ENCODE data around the gene ANP32B. TPM values are rescaled to one million over a fixed set of nuclear protein-coding genes. Genes with fewer than 3 reads are reported as not detected.
"Not testable (repeated sequence)": the region's sequence is repeated elsewhere in the genome, so short reads cannot be mapped to it uniquely, and the experiment has no call there.

The ANP32B gene
- total RNA-seq (ENCODE audit: insufficient read depth, low replicate concordance) = 14.2 TPM

DNA sequence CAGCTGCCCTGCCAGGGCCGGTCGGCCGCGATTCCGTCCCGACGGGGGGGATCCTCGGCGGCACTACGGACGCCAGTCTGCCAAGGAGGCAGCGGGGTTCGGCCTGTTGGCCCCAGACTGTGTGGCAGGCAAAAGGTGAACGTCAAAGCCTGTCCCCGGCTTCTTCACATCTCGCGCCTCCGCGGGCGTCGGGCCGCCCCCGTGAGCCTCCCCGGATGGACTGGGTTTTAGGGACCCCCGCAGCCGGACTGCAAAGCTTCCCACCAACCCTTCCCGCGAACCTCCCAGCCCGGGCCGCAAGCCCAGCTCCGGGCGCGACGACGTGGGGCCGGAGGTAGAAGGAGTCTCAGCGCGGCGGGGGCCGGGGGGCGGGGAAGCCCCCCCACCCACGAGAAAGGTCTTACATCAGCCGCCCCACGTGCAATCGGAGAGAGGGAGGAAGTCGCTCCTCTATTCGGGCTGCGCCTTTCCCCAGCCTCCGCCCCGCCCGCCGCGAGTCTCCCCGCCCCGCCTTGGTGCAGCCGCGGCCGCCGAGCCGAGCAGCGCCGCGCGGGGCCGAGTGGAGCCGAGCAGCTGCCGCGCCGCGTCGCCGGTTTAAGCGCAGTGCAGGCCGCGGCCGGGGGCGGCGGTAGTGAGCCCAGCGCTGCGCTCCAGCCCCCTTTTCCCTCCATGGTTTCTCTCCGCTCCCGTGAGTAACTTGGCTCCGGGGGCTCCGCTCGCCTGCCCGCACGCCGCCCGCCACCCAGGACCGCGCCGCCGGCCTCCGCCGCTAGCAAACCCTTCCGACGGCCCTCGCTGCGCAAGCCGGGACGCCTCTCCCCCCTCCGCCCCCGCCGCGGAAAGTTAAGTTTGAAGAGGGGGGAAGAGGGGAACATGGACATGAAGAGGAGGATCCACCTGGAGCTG lies at the start of gene ANP32B:
Gene ANP32B, plus strand, starts transcription at position 659 of the 906 bp plus-strand sequence. Its CDS starts 215 bp downstream, at position 874.
- DNase-seq (ENCODE audit: low spot score) = peak; percentile 96

- DNase-seq (ENCODE audit: low spot score) = no peak
These were observed 48.6 kb upstream of the ANP32B start for GRCh38 chr9:97934321-97935115.

DNA sequence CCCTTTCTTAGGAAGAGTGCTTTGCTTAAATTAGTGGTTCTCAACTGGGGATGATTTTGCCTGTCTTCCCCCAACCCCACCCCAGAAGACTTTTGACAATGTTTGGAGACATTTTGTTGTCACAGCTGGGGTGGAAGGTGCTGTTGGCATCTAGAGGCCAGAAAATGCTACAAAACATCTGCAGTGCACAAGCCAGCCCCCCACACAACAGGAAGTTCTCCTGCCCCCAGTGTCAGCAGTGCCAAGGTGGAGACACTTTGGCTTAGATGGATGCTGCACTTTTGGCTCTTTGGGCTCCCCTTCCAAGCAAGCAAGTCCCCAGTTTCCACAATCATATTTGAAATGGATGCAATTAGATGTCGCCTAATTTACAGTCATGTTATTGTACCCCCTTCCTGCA lies 47.9 kb upstream of the ANP32B start:
- no peak for DNase-seq (ENCODE audit: low spot score)

DNA sequence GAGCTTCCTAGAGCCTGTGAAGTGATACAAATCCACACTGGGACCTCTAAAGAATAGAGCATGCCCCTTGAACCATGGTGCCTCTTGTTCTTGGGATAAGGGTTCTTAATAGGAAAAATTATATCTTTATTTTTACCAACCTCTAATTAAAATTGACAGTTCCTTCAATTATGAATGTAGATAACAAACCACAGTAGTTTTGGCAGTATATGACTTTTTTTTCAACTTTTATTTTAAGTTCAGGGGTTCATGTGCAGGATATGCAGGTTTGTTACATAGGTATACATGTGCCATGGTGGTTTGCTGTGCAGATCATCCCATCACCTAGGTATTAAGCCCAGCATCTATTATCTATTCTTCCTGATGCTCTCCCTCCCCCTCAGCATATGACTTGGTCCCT lies 46.1 kb upstream of the ANP32B start:
- no peak for DNase-seq (ENCODE audit: low spot score)

- no peak for DNase-seq (ENCODE audit: low spot score)
These were observed 45.0 kb upstream of the ANP32B start, which contains the start of gene HEMGN for GRCh38 chr9:97938081-97938644. HEMGN (minus strand) TSS chr9:97938172; CDS start chr9:97938136, 36 bp downstream.

DNA sequence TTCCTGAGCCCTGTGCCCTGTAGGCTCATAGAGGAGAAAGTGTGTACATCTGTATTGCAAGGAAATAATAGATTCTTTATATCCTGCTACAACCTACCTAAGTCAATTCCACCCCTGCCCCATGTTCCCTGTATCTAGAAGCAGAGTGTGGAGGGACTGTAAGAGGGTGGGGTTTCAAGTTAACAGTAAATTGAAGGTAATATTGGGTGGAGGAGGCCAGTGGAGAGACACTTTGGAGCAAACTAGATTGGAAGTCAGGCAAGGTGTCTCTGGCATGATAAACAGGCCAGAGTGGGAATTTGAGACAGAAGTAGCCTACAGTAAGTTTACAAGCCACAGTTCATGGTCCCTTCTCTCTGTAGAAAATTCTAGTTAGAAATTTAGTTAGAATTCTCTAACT lies 42.9 kb upstream of the ANP32B start:
- DNase-seq (ENCODE audit: low spot score) = no peak

DNA sequence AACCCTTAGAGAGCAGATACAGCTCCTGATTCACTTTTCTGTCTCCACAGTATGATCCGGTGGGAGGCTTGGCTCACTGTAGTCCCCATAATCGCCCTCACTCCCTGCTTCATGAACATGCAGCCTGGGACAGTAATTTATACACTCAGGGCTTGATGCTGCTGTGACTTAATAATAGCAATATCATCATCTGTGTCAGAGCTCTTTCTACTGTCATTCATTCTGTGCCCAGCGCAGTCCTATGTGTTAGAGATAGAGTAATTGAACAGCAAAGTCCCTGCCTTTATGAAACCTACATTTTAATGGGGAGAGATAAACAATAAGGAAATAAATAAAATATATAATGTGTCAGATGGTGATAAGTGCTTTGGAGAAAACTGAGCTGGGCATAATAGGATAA lies 42.4 kb upstream of the ANP32B start:
- DNase-seq (ENCODE audit: low spot score) = no peak

DNA sequence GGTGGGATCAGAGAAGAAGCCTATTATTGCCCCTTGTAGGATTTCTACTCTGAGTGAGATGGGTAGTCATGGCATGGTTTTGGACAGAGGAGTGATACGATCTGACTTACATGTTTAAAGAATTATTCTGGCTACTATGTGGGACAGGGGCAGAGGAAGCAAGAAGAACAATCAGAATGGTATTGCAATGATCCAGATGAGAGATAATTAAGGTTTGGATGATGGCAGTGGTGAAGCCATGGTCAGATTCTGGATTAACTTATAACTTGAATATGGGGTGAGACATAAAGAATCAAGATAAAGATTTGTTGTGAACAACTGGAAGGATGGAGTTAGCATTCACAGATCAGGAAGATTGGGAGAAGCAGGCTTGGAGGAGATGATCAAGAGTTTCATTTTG lies 41.8 kb upstream of the ANP32B start:
- DNase-seq (ENCODE audit: low spot score) = no peak

DNA sequence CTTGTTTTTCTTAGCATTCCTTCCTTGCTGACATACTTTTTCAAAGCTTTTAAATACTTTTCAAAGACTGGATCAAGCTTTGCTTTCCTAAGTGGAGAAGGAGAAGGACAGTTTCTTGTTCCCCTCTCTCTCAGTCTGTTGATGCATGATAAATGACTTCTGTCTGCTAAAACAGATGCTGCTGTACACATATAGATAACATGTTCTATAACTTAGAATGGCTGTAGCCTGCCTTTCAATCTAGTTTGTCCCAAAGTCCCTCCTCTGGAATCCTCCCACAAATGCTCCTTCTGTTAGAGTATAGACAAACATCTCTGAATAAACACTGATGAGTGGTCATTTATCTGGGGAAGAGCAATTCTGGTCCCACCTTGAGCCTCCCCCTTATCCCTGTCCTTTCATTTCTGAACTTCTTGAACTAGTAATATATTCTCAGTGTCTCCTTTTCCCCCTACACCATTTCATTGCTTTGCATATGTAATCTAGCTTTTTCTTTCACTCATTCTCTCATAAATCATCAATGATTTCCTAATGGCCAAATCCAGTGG lies 39.8 kb upstream of the ANP32B start:
- DNase-seq (ENCODE audit: low spot score) = no peak

DNA sequence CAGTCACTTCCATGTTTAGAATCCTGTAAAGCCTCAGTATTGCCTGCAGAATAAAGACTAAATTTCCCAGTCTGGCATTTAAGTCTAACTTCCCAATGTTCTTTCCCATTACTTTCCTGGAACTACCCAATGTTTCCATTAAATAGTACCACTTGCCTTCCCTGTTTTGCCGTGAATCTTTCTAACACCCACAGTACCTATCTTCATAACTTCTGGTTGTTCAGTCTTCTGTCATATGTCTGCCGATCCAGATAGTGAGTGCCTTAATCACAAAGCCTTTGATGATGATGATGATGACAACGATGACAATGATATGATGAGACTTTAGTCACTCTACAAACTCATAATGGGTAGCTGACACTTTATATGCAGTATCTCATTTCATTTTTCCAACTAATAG lies 38.5 kb upstream of the ANP32B start:
- DNase-seq (ENCODE audit: low spot score) = no peak

GRCh38 chr9:97945470-97945869 lies 37.7 kb upstream of the ANP32B start:
- DNase-seq (ENCODE audit: low spot score) = not testable (repeated sequence)

DNA sequence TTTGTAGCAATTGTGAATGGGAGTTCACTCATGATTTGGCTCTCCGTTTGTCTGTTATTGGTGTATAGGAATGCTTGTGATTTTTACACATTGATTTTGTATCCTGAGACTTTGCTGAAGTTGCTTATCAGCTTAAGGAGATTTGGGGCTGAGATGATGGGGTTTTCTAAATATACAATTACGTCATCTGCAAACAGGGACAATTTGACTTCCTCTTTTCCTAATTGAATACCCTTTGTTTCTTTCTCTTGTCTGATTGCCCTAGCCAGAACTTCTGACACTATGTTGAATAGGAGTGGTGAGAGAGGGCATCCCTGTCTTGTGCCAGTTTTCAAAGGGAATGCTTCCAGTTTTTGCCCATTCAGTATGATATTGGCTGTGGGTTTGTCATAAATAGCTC lies 36.0 kb upstream of the ANP32B start:
- not testable (repeated sequence) for DNase-seq (ENCODE audit: low spot score)

DNA sequence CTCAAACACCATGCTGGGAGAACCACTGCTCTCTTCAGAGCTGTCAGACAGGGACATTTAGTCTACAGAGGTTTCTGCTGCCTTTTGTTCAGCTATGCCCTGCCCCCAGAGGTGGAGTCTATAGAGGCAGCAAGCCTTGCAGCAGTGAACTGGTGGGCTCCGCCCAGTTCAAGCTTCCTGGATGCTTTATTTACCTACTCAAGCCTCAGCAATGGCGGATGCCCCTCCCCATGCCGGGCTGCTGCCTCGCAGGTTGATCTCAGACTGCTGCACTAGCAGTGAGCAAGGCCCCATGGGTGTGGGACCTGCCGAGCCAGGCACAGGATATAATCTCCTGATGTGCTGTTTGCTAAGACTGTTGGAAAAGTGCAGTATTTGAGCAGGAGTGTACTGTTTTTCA lies 32.3 kb upstream of the ANP32B start:
- not testable (repeated sequence) for DNase-seq (ENCODE audit: low spot score)

DNA sequence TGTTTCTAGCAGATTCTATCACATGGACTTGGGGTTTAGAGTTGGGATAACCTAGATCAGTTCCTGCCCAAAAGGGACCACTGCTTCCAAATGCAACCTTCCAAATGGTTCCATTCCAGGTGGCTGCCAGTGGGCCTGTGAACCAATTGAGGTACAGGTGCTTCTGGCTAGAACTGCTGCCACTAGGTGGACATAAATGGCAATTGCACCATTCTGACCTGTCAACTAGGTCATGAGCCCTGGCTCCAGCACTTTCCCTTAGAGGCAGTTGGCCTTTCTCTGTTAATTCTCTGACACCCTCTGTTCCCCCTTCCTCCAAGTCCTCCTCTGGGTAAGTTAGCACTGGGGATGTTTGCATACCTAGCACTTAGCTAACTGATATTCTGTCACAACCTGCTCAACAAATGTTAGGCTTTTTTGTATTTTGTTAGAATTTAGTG lies 28.6 kb upstream of the ANP32B start:
- no peak for DNase-seq (ENCODE audit: low spot score)

DNA sequence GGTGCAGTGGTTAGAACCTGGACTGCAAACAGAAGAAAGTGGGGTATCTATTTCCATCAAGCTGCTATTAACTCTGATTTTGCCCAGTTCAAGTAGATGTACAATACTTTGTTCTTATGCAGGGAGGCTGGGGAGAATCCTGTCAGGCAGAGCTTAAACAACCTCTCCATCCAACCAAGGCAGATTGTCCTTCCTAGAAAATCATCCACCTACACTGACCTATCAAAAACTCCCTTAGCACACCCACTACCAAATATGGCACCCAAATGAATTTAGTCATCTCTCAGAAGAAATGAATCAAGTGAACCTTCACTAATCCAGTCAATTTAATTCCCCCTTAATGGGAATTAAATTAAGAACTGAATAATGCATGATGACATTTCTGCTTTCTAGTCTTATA lies 26.8 kb upstream of the ANP32B start:
- no peak for DNase-seq (ENCODE audit: low spot score)

DNA sequence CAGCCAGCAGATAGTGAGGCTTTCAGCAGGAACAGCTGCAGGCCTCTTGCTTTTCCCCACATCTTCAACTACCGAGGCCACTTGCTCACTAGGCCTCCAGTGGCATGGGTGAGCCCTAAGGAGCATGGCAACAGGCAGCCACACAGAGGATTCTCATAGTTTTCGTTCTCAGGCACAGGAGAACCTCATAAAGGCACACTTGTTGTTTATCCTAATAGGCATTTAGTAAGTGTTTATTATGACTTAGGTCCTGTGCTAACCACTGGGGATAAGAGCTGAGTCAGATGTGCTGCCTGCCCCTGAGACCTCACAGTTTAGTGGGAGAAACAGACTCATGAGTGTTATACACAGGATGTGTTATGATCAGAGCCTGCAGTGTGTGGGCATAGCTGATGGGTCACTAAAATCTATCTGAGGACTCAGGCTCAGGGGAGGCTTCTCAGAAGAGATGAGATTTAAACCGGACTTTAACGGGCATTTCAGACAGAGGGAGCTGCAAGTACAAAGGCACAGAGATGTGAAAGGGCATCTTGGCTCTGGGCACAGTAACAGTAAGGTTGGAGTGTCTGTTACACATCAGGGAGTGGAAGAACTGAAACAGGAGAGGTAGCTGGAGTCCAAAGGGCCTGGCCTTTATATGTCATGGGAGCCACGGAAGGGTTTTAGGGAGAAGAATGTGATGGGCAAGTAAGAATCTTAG lies 24.2 kb upstream of the ANP32B start:
- no peak for DNase-seq (ENCODE audit: low spot score)

DNA sequence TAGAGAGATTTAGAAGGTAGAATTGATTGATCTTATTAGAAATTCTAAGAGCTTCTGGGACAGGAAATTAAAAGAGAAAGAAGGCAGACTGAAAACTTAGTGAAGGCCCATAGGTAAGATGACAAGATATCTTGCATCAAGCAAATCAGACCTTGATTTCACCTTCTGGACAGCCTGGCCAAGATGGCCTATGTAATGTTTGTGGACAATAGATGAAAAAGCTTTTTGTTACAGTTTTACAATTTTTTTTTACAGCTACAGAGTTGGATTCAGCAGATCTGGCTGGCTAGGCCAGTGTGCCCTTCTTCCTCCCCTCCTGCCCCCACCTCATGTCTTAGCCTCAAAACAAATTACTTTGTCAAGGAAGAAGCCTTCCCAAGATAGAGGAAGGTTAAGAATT lies 23.6 kb upstream of the ANP32B start:
- DNase-seq (ENCODE audit: low spot score) = no peak

- DNase-seq (ENCODE audit: low spot score) = not testable (repeated sequence)
These were observed 22.3 kb upstream of the ANP32B start for GRCh38 chr9:97960678-97961328.

GRCh38 chr9:97961361-97961760 lies 21.8 kb upstream of the ANP32B start:
- no peak for DNase-seq (ENCODE audit: low spot score)

DNA sequence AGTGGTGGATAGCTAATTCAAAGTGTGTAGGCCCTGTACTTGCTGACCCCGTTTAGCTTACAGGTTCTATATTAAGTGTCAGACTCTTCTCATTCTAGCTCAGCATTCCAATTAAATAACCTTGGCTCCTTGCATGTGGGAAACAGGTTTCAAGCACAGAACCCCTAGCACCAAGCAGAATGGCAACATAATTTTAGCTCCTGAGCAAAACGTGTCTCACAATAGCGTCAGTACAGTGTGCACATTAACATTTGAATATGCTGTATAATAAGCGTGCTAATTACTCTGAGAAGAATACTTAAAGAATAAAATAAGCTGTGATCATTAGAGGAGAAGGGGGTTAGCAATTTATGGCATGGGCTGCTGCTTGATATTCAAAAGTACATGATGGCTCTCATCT lies 21.0 kb upstream of the ANP32B start:
- no peak for DNase-seq (ENCODE audit: low spot score)

GRCh38 chr9:97962575-97962974 lies 20.6 kb upstream of the ANP32B start:
- no peak for DNase-seq (ENCODE audit: low spot score)

All from umbilical cord (tissue), 2 donors.